ENCODE data around the gene SF3B1. TPM values are rescaled to one million over a fixed set of nuclear protein-coding genes. Genes with fewer than 3 reads are reported as not detected.
"Not testable (repeated sequence)": the region's sequence is repeated elsewhere in the genome, so short reads cannot be mapped to it uniquely, and the experiment has no call there.

The SF3B1 gene
- total RNA-seq, 2 donors from 2014 or later = 193 to 201 TPM

- ATAC-seq (peak; percentile 6), DNase-seq (no peak)
- intact Hi-C loops (cut with DNase I, micrococcal nuclease) = no loop called here
These were observed 43.6 kb downstream of the SF3B1 start for GRCh38 chr2:197391220-197391717.

GRCh38 chr2:197388866-197389587, 45.8 kb downstream of the SF3B1 start:
- intact Hi-C loops (cut with DNase I, micrococcal nuclease) = no loop called here

GRCh38 chr2:197387179-197387578, 47.6 kb downstream of the SF3B1 start:
- DNase-seq = no peak
- intact Hi-C loops (cut with DNase I, micrococcal nuclease) = no loop called here
- ATAC-seq = peak; percentile 23

More at GRCh38 chr2:197388866-197389587, 45.8 kb downstream of the SF3B1 start:
- no peak for DNase-seq
- ATAC-seq = peak; percentile 17

DNA sequence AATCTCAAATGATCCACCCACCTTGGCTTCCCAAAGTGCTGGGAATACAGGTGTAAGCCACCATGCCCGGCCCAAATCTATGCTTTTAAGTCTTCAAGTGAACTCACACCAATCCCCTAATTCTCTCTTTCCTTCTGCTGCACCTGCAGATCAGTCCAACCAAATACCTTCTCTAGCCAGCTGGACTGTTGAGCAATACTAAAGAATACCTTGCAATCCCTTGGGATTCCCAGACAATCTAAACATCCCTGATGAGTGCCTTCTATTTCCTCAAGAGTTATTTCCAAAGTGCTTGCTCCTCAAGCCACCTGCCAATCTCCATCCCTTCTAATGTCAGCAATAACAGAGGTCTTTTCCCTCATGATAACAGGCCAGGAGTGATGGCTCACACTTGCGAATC, 48.6 kb downstream of the SF3B1 start:
- intact Hi-C loops (cut with DNase I, micrococcal nuclease) = no loop called here
- ATAC-seq (no peak), DNase-seq (no peak)

GRCh38 chr2:197383825-197384224, 51.0 kb downstream of the SF3B1 start:
- ATAC-seq (no peak), DNase-seq (no peak)
- intact Hi-C loops (cut with DNase I, micrococcal nuclease) = no loop called here

- intact Hi-C loops (cut with DNase I, micrococcal nuclease) = no loop called here
- ATAC-seq (no peak), DNase-seq (no peak)
These were observed 53.2 kb downstream of the SF3B1 start for GRCh38 chr2:197381641-197382040.

DNA sequence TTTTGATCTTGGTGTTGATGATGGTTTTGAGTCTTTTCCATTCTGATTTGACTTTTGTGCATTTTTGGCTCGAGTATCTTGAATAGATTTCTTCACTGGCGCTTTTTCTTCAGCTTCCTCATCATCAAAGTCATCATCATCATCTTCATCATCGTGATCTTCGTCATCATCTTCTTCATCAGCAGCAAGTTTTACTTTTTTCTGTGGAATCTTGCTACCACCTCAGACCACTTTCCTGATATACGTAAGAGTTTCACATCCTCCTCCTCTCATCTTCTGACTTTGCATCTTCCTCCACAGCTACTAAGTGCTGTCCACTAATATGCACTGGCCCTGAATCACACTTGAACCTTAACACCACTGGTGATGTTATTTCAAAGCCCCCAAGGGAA, 54.9 kb downstream of the SF3B1 start:
- DNase-seq, ATAC-seq: not testable (repeated sequence)
- intact Hi-C loops (cut with DNase I, micrococcal nuclease) = loop anchor here (5.0 to 10.0 kb wide), 4 partner anchors 265 to 365 kb away; no protein-coding TSS in a partner anchor

DNA sequence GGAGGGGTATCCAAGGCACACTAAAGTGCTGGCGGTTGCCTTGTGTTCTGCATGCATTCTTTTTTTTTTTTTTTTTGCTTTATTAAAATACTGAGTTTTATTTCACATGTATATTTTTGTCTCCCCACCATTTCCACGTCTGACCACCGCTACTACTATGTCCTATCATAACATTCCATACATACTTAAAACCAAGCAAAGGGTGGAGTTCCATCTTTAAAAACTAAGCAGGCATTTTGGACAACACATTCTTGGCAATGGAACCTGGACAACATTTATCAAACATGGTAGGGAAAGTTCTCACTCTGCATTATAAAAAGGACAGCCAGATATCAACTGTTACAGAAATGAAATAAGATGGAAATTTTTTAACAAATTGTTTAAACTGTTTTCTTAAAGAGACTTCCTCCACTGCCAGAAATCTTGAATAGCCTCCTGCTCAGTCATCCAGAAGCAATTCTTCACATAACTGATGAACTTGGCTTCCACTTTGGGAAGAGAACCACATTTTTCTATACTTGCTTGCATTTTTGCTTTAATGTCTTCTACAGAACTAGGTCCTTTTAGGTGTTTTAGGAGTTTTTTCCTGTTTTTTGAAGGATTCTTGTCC, 55.4 kb downstream of the SF3B1 start:
- DNase-seq, ATAC-seq: not testable (repeated sequence)
- intact Hi-C loops (cut with DNase I, micrococcal nuclease) = loop anchor here (5.0 to 10.0 kb wide), 4 partner anchors 265 to 365 kb away; no protein-coding TSS in a partner anchor

DNA sequence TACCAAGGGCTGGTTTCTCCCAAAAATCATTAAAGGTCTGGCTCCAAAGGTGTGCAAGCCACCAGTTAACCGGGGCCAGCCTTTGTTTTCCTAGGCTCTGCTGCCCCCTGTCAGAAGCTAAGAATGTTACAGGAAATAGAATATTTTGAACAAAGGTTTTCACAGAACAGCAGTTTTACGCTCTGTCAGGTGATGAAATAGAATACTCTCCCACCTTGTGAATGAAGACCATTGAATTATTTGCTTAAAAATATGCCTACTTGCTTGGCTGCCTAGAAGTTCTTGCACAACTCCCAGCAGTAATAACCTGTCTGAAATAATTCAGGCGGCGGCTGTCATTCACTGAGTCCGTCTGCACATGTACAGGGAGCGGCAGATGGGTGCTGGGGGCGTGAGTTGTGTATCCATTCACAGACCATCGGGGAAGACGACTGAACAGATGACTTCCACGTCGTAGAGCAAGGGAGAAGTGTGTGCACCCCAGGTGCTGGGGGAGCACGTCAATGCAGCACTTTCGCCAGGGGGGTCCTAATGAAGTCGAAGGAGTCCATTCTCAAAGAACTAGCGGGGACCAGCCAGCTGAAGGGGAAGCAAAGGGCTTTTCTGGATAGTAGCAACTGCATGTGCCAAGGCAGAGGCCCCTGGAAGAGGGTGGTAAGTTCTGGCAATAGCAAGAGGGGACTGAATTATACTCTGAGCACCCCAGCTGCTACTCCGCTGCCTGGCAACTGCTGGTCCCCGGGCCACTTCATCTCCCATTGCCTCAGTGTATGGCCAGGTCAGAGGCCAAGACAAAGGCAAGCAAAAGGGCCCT, 56.1 kb downstream of the SF3B1 start:
- DNase-seq (peak in 1 of 2 donors; percentile 36), ATAC-seq (peak; percentile 89)
- intact Hi-C loops (cut with DNase I, micrococcal nuclease) = loop anchor here (5.0 to 10.0 kb wide), 4 partner anchors 264 to 364 kb away; no protein-coding TSS in a partner anchor

- intact Hi-C loops (cut with DNase I, micrococcal nuclease) = loop anchor here (5.0 to 10.0 kb wide), 4 partner anchors 263 to 363 kb away; no protein-coding TSS in a partner anchor
These were observed 56.7 kb downstream of the SF3B1 start for GRCh38 chr2:197378086-197378485.

DNA sequence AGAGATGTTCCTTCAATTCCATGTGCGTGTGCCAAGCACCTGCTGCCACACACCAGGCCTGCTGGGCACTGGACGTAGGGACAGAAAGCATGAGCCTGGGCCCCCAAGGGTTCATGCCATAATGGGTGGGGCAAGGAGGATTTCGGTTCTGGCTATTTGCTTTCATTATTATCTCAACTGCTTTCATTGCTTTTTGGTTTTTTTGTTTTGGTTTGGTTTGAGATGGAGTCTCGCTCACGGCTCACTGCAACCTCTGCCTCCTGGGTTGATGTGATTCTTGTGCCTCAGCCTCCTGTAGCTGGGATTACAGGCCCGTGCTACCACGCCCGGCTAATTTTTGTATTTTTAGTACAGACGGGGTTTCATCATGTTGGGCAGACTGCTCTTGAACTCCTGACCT, 57.2 kb downstream of the SF3B1 start:
- DNase-seq = no peak
- no peak for ATAC-seq
- intact Hi-C loops (cut with DNase I, micrococcal nuclease) = loop anchor here (5.0 to 10.0 kb wide), 4 partner anchors 263 to 363 kb away; no protein-coding TSS in a partner anchor

More at GRCh38 chr2:197378086-197378485, 56.7 kb downstream of the SF3B1 start:
- DNase-seq (no peak), ATAC-seq (no peak)

GRCh38 chr2:197372592-197372991, 62.2 kb downstream of the SF3B1 start:
- intact Hi-C loops (cut with DNase I, micrococcal nuclease) = loop anchor here (10.0 kb wide), 3 partner anchors 258 to 358 kb away; no protein-coding TSS in a partner anchor
- ATAC-seq (no peak), DNase-seq (no peak)

DNA sequence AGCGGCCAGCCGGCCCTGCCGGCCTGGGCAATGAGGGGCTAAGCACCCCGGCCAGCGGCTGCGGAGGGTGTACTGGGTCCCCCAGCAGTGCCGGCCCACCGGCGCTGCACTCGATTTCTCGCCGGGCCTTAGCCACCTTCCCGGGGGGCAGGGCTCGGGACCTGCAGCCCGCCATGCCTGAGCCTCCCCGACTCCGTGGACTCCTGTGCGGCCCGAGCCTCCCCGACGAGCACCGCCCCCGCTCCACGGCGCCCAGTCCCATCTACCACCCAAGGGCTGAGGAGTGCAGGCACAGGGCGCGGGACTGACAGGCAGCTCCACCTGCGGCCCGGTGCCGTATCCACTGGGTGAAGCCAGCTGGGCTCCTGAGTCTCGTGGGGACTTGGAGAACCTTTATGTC, 64.2 kb downstream of the SF3B1 start:
- intact Hi-C loops (cut with DNase I, micrococcal nuclease) = loop anchor here (10.0 kb wide), 3 partner anchors 256 to 356 kb away; no protein-coding TSS in a partner anchor
- not testable (repeated sequence) for ATAC-seq, DNase-seq

DNA sequence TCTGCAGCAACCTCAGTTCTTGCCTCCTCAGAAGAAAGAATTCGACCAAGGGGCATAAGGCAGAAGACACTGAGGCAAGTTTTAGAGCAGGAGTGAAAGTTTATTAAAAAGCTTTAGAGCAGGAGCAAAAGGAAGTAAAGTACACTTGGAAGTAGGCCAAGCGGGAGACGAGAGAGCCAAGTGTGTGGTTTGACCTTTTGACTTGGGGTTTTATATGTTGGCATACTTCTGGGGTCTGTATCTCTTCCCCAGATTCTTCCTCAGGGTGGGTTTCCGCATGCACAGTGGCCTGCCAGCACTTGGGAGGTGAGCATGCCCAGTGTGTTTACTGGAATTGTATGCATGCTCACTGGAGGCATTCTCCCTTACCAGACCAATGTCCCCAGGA, 64.9 kb downstream of the SF3B1 start:
- intact Hi-C loops (cut with DNase I, micrococcal nuclease) = loop anchor here (10.0 kb wide), 3 partner anchors 255 to 355 kb away; no protein-coding TSS in a partner anchor
- DNase-seq (no peak), ATAC-seq (no peak)

DNA sequence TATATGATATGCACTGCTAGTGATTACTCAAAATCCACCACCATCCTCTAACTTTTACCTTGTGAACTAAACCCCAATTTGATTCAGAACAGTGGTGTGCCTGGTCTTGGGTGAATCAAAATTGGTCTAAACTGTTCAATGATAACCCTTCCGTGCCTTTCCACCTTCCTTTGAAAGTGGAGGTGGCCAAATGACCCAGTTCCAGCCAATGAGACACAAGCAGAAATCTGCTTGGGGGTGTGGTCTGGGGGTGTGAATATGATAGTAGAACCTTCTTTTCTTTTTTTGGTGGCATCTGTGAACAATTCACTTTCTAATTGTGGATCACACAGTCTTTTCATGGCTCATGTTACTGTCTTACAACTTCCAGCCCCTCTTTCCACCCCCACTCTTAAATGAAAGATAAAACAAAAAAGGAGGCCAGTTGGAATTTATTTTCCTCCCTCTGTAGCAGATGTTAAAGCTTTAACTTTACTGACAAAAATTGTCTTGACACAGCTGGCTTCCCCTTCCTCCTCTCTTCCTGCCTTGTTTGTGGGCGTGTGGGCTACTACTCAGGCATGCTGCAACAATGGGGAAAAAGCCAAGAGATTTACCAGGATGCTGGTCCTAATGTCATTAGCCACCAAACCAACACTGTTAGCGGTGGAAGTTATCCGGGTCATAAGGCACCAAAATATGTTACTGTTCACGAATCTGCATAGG, 65.4 kb downstream of the SF3B1 start:
- intact Hi-C loops (cut with DNase I, micrococcal nuclease) = no loop called here
- no peak for DNase-seq
- no peak for ATAC-seq

GRCh38 chr2:197368412-197368811, 66.4 kb downstream of the SF3B1 start:
- DNase-seq (no peak), ATAC-seq (no peak)
- intact Hi-C loops (cut with DNase I, micrococcal nuclease) = no loop called here

GRCh38 chr2:197363998-197364397, 70.8 kb downstream of the SF3B1 start:
- ATAC-seq = no peak
- intact Hi-C loops (cut with DNase I, micrococcal nuclease) = no loop called here
- no peak for DNase-seq

DNA sequence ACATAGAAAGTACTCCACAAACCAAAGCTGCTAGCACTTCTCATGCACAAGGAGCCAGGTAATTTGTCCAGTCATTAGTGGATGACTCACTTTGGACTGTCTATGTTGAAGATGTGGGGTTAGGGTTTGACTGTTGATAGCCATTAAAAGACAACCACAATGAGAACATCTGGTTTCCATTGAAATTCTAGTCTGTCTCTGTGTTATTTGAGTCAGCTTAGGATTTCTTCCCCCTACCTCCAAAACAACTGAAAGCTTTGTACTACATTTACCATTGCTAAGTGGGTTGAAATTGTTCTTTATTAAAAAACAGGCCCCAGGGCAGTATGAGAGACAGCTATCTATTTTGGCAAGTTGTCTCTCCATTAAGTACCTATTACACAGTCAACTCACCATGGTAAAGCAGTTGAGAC, 74.1 kb downstream of the SF3B1 start:
- intact Hi-C loops (cut with DNase I, micrococcal nuclease) = no loop called here
- no peak for ATAC-seq
- DNase-seq = no peak

All from left colon (tissue), 2 donors.